Suppressor macrophage (primary cell): ENCODE data around the gene BANP.
A peak's percentile ranks its signal among the peaks of the same experiment; 100 is the strongest.
"Not testable (repeated sequence)": the region's sequence is repeated elsewhere in the genome, so short reads cannot be mapped to it uniquely, and the experiment has no call there.

Experiments
- DNase-seq, 4 experiments: peaks; one replicate each; pipeline ENCODE4 v3.0.0-alpha.2; 2020 to 2022

Gene BANP

GRCh38 chr16:87926246-87927194 is 24.7 kb upstream of the BANP start:
- DNase-seq, result peak; percentile 90 to 96 (median 94)

GRCh38 chr16:87927195-87927562 is 24.1 kb upstream of the BANP start:
- no peak for DNase-seq

- DNase-seq, result no peak
These were observed 21.2 kb upstream of the BANP start for GRCh38 chr16:87929986-87930385.

GRCh38 chr16:87930456-87930855 is 20.8 kb upstream of the BANP start:
- peak in 2 of 4 experiments; percentile 42 to 51 for DNase-seq

- peak in 1 of 4 experiments; percentile 36 for DNase-seq
These were observed 19.7 kb upstream of the BANP start for GRCh38 chr16:87931504-87931903.

- DNase-seq, result not testable (repeated sequence)
These were observed 18.6 kb upstream of the BANP start for GRCh38 chr16:87932475-87933139.

- DNase-seq, result no peak
These were observed 18.1 kb upstream of the BANP start for GRCh38 chr16:87933140-87933495.

GRCh38 chr16:87934752-87935425 is 16.3 kb upstream of the BANP start:
- not testable (repeated sequence) for DNase-seq

GRCh38 chr16:87936016-87936374 is 15.2 kb upstream of the BANP start:
- DNase-seq, result not testable (repeated sequence)

- no peak for DNase-seq
These were observed 14.6 kb upstream of the BANP start, which contains the start of gene CA5A for GRCh38 chr16:87936375-87937230. Gene CA5A (minus strand): TSS chr16:87936529. CDS start chr16:87936450, 79 bp downstream.

GRCh38 chr16:87937231-87937542 is 14.0 kb upstream of the BANP start:
- DNase-seq, result not testable (repeated sequence)

GRCh38 chr16:87938412-87938949 is 12.8 kb upstream of the BANP start:
- no peak for DNase-seq

GRCh38 chr16:87939562-87940423 is 11.4 kb upstream of the BANP start:
- DNase-seq, result no peak

- no peak for DNase-seq
These were observed 8.6 kb upstream of the BANP start for GRCh38 chr16:87942680-87943079.

- peak in 3 of 4 experiments; percentile 38 to 61 (median 53) for DNase-seq
These were observed 5.7 kb upstream of the BANP start for GRCh38 chr16:87945351-87946042.

GRCh38 chr16:87946596-87947347 is 4.5 kb upstream of the BANP start:
- no peak for DNase-seq

- DNase-seq, result no peak
These were observed 3.7 kb upstream of the BANP start for GRCh38 chr16:87947356-87948118.

- DNase-seq, result peak; percentile 65 to 79 (median 74)
These were observed 3.1 kb upstream of the BANP start for GRCh38 chr16:87948119-87948545.

- no peak for DNase-seq
These were observed 2.5 kb upstream of the BANP start for GRCh38 chr16:87948735-87949070.
